Fibroblast of skin of left biceps (primary cell): ENCODE measurements around the gene OCEL1.

Experiments
- DNase-seq, 2 experiments: peaks; one replicate each; pipeline ENCODE4 v3.0.0-alpha.2; 2013; ENCODE audit warnings: low read depth in 2 of 2

The OCEL1 gene

DNA sequence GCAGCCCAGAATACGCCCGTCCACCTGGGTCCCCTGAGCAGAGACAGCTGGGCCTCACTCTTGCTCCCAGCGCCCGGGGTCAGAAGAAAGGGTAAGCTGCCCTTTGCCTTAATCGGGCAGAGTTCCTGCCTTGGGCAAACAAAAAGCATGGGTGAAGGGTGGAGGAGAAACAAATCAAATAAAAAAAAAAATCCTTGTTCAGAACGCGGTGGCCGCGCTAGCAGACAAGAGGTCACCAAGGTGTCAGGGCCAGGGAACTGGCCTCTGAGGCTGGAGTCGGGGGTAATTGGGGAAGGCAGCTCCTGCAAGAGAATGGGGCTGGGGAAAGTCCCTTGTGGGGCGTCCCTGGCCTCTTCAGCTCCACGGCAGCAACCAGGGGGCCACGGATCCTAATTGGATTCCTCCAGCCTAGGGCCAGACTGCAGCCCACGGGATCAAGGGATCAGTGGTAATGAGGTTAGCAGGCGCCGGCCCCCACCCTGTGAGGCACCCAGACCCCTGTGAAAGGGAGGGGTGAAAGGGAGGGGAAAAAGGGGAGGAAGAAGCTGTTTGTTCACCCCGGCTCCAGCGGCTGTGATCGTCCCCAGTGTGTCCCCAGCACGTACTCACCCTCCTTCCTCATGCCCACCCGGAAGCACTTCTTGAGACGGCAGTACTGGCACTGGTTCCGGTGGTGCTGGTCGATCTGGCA lies 14.2 kb downstream of the OCEL1 start:
- no peak for DNase-seq

- DNase-seq, result no peak
Measured at GRCh38 chr19:17240826-17241399, 14.9 kb downstream of the OCEL1 start.

- no peak for DNase-seq
Measured at GRCh38 chr19:17242431-17243208, 16.6 kb downstream of the OCEL1 start.

- DNase-seq, result no peak
Measured at GRCh38 chr19:17243211-17243829, 17.3 kb downstream of the OCEL1 start.

DNA sequence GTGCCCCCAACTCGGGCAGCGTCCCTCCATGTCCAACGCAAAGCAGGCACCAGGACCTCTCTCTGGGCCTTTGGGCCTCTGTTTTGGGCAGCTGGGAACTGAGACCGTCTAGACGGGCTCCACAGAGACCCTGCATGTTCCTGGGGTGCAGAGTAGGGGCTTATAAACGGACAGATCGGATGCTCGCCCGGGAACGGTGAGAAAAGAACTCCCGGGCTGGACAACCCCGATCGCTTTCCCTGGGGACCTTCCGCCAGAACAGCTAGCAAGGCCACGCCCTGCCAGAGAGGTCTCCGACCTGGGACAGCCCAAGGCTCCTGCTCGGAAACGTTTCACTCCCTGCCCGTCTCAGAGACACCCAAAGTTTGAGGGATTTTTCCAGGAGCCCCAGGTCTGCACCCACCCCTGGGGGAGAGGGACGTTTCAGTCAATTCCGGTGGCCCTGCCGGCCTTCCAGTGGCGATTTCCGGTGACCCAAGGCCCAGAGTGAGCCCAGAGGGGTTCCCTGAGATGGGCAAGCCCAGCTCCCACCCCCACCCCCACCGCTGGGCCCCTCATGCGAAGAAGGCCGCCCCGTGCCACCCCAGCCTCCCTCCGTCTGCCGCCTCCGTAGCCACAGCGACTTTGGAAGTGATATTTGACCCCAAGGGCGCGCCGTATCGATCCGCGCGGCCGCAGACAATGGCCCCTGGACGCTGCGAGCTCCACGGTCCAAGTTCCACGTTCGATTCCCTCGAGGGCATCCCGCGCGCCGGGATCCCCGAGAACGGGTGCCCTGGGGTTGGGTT lies 18.0 kb downstream of the OCEL1 start:
- no peak for DNase-seq

DNA sequence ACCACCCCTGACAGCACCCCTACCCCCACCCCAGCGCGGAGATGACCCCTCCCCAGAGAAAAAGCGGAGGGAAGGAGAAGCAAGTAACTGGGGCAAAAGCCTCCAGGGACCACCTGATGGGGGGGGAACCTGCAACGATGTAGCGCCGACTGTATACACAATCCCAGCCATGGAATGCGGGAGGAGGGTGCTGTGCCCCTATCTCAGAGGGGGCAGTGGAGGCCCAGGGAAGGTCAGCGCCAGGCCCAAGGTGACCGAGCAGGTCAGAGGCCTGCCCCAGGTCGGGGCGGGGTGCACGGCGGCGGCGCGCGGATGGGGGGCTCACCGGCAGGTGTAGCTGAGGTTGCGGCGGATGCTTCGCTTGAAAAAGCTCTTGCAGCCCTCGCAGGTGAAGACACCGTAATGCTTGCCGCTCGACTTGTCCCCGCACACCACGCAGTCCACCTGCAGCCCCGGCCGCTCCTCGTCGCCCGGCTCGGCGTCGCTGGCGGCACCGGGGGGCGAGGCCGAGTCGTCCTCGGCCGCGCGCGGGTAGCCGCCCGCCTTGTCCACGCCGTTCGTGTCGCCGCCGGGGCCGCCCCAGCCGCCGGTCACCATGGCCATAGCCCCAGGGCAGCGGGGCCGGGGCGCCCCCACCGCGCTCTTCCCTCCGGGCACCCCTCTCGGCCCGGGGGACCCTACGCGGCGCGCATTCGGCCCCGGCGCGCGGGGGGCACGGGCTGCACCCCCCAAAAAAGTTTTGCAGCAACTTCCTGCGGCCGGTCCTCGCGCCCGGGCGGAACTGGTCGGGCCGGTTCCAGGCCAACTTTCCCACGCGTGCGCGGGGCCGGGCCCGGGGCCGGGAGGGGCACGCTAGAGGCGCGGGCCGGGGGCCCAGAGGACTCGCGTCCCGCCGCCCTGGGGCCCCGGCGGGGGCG lies 18.9 kb downstream of the OCEL1 start:
- DNase-seq, result no peak

DNA sequence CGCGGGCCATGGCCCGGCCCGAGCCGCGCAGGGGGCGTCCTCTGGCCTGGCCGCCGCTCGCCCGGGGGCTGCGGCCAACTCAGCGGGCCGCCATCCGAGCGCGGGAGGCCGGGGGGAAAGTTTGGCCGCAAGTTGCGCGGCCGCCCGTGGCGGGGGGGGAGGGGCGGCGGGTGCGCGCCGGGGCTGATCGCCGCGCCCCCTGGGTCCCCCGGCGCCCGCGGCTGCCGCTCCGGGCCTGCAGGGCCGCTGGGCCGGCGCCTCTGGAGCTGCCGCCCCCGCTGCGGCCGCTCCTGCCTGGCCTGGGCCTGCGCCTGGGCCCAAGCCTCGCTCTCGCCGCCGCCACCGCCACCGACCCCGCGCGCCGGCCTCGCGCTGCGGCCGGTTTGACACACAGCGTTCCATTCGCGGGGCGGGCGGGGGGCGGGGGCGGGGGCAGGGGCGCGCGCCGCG lies 19.5 kb downstream of the OCEL1 start, which contains the start of gene NR2F6:
Gene NR2F6 (minus strand): TSS at position 385 of the 450 bp plus-strand sequence. CDS start 699 bp downstream, outside the sequence.
- no peak for DNase-seq

GRCh38 chr19:17246681-17247425 lies 20.8 kb downstream of the OCEL1 start:
- DNase-seq, result no peak

GRCh38 chr19:17248011-17248776 lies 22.2 kb downstream of the OCEL1 start:
- no peak for DNase-seq

DNA sequence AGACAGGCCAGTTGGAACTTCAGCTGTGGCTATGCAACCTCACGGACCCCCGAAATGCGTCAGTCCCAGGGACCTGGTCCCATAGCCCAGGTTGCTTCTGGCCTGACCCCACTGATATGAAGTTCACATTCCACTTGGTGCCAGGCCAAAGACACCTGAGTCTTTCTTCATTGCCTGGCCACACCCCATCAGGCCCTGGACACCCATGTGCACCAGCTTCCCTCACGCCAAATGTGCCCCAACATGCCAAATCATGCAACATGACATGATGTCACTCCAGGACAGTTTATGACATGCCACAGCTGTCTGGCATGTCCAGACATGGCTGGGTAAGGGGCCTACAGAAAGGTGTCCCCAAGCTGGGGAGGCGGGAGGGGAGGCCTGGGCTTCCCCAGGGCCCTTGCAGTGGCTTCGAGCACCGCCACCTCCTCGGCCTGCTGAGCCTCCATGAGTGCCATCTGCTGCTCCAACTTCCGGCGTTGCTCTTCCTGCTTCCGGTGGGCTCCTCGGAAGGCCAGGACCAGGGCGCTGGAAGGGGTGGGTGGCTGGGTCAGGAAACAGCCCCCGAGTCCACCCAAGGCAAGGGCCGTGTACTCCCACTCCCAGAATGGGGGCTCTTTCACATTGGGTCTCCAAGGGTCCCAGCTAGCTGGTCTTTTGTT lies 24.0 kb downstream of the OCEL1 start:
- DNase-seq, result no peak

DNA sequence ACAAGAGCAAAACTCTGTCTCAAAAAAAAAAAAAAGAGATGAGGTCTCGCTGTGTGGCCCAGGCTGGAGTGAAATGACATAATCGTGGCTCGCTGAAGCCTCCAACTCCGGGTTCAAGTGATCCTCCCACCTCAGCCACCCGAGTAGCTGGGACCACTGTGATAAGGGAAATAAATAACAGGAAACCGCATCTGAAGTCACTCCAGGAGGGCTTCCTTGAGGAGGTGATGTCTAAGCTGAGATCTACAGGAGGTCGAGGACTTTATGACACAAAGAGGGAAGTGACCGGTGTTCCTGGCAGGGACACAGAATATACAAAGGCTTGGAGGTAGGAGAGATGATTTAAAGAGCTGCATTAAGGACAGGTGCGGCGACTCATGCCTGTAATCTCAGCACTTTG lies 28.6 kb downstream of the OCEL1 start:
- DNase-seq, result no peak

DNA sequence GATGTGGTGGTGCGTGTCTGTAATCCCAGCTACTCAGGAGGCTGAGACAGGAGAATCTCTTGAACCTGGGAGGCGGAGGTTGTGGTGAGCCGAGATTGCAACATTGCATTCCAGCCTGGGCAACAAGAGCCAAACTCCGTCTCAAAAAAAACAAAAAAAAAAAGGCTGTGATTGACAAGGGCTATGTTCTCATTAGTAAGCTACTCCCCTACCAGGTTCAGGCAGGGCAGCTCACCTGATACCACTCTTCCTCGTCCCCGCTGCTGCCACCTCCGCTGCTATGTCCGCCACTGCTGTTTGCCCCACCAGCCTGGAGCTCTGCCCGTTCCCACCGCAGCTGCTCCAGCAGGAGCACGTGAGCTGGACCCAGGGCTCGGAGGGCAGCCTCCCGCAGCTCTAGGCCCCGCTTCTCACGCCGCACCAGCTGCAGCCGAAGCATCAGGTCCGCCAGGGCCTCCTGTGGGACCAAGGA lies 29.2 kb downstream of the OCEL1 start:
- DNase-seq, result no peak

- DNase-seq, result no peak
Measured at GRCh38 chr19:17256130-17256529, 30.1 kb downstream of the OCEL1 start.

- DNase-seq, result no peak
Measured at GRCh38 chr19:17259118-17259780, 33.2 kb downstream of the OCEL1 start.

GRCh38 chr19:17259934-17260333 lies 33.9 kb downstream of the OCEL1 start:
- no peak for DNase-seq

- peak; percentile 21 to 24 for DNase-seq
Measured at GRCh38 chr19:17260842-17261325, 34.9 kb downstream of the OCEL1 start.

GRCh38 chr19:17262557-17262956 lies 36.5 kb downstream of the OCEL1 start:
- no peak for DNase-seq
